ENCODE data around the gene PRDX6.

Gene PRDX6

DNA sequence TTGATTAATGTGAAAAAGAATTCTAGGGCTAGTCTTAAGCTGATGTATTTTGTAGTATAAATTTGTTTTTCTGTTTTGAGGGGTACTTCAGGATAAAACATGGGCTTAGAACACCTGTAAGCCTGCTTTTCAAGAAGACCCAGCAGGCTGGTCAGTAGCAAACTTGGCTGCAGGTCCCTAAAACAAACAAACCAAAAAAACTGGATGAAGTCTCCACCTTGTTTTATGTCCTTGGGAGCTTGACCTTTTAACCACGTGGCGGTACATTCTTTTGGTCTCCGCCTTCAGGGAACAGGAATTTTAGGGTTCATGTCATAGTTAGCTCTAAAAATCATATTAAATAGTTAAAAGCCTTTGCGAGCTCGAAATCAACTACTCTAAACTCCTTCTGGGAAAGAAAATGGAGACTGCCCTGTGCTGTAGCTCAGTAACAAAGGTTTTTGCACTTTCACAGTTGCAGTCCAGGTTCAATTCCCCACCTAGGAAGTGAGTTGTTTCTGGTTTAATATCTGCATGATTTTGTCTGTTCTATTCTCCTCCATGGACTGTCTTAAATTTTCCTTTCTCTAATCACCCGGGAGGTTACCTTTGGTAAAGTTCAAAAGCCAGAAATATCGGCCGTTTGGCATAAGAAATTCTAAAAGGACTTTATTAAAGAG is 18.6 kb downstream of the PRDX6 start:
- no peak for TF ChIP-seq CTCF (IDR thresholded peaks at IDR 0.05; ENCODE audit: poor library complexity, severe bottlenecking)
- no peak overlapping the region for H3K27ac ChIP-seq (ENCODE audit: poor library complexity, severe bottlenecking)
- DNase-seq (ENCODE audit: low spot score) (no peak), ATAC-seq (ENCODE audit: low read depth) (no peak)
- H3K4me1 ChIP-seq (ENCODE audit: insufficient read depth, poor library complexity, severe bottlenecking): no peaks in the 10 kb centered on the region
- H3K27me3 ChIP-seq (ENCODE audit: insufficient read depth, poor library complexity, severe bottlenecking): no peaks in the 10 kb centered on the region
- H3K9me3 ChIP-seq (ENCODE audit: severe bottlenecking): peaks cover 4% of the 10 kb centered on the region
- no peaks in the 10 kb centered on the region for H3K36me3 ChIP-seq (ENCODE audit: low read depth)
- H3K4me3 ChIP-seq (ENCODE audit: severe bottlenecking): no peak overlapping the region

- Histone ChIP-seq H3K4me3 (ENCODE audit: severe bottlenecking) (no peak overlapping the region), H3K9me3 (ENCODE audit: severe bottlenecking) (peaks cover 4% of the 10 kb centered on the region), H3K36me3 (ENCODE audit: low read depth) (no peaks in the 10 kb centered on the region), H3K27ac (ENCODE audit: poor library complexity, severe bottlenecking) (no peak overlapping the region), H3K27me3 (ENCODE audit: insufficient read depth, poor library complexity, severe bottlenecking) (no peaks in the 10 kb centered on the region), H3K4me1 (ENCODE audit: insufficient read depth, poor library complexity, severe bottlenecking) (no peaks in the 10 kb centered on the region)
- TF ChIP-seq CTCF (IDR thresholded peaks at IDR 0.05; ENCODE audit: poor library complexity, severe bottlenecking): no peak
- ATAC-seq (ENCODE audit: low read depth) (no peak), DNase-seq (ENCODE audit: low spot score) (no peak)
These were observed 19.7 kb downstream of the PRDX6 start for GRCh38 chr1:173496757-173497320.

- no peaks in the 10 kb centered on the region for H3K36me3 ChIP-seq (ENCODE audit: low read depth)
- H3K4me3 ChIP-seq (ENCODE audit: severe bottlenecking): no peak overlapping the region
- no peaks in the 10 kb centered on the region for H3K4me1 ChIP-seq (ENCODE audit: insufficient read depth, poor library complexity, severe bottlenecking)
- TF ChIP-seq CTCF (IDR thresholded peaks at IDR 0.05; ENCODE audit: poor library complexity, severe bottlenecking): no peak
- DNase-seq (ENCODE audit: low spot score) (no peak), ATAC-seq (ENCODE audit: low read depth) (no peak)
- peaks cover 4% of the 10 kb centered on the region for H3K9me3 ChIP-seq (ENCODE audit: severe bottlenecking)
- H3K27ac ChIP-seq (ENCODE audit: poor library complexity, severe bottlenecking): no peak overlapping the region
- H3K27me3 ChIP-seq (ENCODE audit: insufficient read depth, poor library complexity, severe bottlenecking): no peaks in the 10 kb centered on the region
These were observed 22.6 kb downstream of the PRDX6 start for GRCh38 chr1:173499729-173500128.

DNA sequence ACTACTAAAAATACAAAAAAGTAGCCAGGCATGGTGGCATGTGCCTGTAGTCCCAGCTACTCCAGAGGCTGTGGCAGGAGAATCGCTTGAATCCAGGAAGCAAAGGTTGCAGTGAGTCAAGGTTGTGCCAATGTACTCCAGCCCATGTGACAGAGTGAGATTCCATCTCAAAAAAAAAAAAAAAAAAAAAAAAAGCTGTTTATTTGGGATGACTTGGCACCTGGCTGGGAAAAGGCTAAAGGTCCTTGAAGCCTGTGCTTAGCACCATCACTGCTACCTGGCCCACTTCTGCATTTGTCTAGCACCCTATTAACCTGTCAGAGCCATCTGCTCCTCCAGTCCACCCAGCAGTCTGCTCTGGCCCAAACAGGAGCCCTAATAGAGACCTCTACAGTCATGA is 25.0 kb downstream of the PRDX6 start:
- H3K4me1 ChIP-seq (ENCODE audit: insufficient read depth, poor library complexity, severe bottlenecking): peaks cover 5% of the 10 kb centered on the region
- H3K4me3 ChIP-seq (ENCODE audit: severe bottlenecking): no peak overlapping the region
- H3K27ac ChIP-seq (ENCODE audit: poor library complexity, severe bottlenecking): no peak overlapping the region
- no peaks in the 10 kb centered on the region for H3K27me3 ChIP-seq (ENCODE audit: insufficient read depth, poor library complexity, severe bottlenecking)
- DNase-seq (ENCODE audit: low spot score) (no peak), ATAC-seq (ENCODE audit: low read depth) (no peak)
- peaks cover 4% of the 10 kb centered on the region for H3K9me3 ChIP-seq (ENCODE audit: severe bottlenecking)
- H3K36me3 ChIP-seq (ENCODE audit: low read depth): no peaks in the 10 kb centered on the region
- TF ChIP-seq CTCF (IDR thresholded peaks at IDR 0.05; ENCODE audit: poor library complexity, severe bottlenecking): no peak

- no peak for ATAC-seq (ENCODE audit: low read depth)
- DNase-seq (ENCODE audit: low spot score): no peak
These were observed 26.3 kb downstream of the PRDX6 start for GRCh38 chr1:173503391-173503790.

More at GRCh38 chr1:173503391-173503790, 26.3 kb downstream of the PRDX6 start:
- Histone ChIP-seq H3K9me3 (ENCODE audit: severe bottlenecking) (peaks cover 4% of the 10 kb centered on the region), H3K36me3 (ENCODE audit: low read depth) (no peaks in the 10 kb centered on the region), H3K4me1 (ENCODE audit: insufficient read depth, poor library complexity, severe bottlenecking) (peaks cover 16% of the 10 kb centered on the region), H3K27me3 (ENCODE audit: insufficient read depth, poor library complexity, severe bottlenecking) (no peaks in the 10 kb centered on the region), H3K4me3 (ENCODE audit: severe bottlenecking) (no peak overlapping the region), H3K27ac (ENCODE audit: poor library complexity, severe bottlenecking) (no peak overlapping the region)
- no peak for TF ChIP-seq CTCF (IDR thresholded peaks at IDR 0.05; ENCODE audit: poor library complexity, severe bottlenecking)

Data from RWPE2 (cell line).